NCI-H2227 (cell line): Measurements from ENCODE around the gene ATAD2B.

ENCODE experiments used
- DNase-seq: peaks from one replicate; lab custom pipeline; 2025; ENCODE audit not compliant: unreplicated experiment; lab: John Stamatoyannopoulos, UW

ATAD2B gene

DNA sequence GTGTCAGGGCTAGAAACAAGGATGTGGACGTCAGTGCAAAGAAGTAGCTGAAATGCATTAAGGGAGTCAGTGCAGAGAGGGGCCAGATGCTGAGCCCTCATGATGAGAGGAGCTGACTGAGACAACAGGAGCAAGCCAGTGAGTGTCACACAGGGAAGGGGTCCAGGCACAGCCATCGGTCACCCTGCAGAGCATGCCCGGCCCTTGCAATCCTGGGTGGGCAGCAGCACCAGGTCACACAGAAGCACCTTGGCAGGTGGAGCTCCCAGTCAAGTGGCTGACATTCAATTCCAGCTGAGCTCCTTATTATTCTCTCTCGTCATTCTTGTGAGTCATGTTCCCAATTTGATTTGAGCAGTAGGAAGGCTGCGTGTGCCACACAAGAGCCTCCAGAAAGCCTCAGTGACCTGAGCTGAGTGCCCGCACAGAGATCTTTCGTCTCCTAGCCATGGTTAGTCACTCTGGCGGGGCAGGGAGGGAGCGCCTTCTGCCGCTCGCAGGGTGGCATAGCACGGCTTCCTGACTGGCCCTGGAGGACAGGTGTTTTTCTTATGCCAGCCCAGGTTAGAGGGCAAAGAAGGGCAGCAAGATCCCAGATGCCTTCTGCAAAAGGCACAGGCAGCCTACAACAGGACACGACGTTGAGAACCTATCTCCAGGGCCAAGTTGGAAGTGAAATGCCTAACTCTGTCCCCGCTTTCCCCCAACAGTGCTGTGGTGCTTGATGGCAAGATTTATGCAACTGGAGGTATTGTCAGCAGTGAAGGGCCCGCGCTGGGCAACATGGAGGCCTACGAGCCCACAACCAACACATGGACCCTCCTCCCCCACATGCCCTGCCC lies 220.9 kb downstream of the ATAD2B start:
- no peak for DNase-seq

DNA sequence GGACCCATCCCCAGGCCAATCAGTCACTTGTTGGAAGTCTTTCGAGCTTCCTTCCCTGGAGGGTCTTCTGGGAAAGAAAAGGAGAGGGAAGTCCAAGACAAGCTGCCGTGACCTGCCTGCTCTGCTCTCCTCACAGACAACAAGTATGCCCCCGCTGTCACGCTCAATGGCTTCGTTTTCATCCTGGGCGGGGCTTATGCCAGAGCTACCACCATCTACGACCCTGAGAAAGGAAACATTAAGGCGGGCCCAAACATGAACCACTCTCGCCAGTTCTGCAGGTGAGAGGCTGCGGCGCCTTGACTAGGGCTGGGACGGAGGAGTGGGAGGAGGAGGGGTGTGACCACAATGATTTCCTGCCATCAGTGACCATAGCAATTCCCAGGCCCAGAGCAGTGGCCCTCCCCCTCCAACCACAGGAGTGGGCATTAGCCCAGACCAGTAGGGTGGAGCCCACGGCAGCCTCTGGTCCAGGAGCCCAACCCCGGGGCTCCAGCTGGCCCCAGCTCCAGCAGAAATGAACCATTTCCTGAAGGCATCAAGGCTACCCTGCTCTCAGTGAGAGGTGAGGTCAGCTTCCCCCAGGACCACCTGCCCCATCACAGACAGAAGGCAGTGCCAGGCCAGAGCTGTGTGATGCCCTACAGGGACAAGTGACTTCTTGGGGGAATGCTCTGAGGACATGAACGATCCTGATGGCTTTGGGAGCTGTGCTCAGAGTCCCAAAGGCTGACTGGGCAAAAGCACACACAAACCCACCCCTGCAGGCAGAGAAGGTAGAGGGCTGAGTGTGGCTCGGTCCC lies 223.1 kb downstream of the ATAD2B start:
- DNase-seq: no peak

DNA sequence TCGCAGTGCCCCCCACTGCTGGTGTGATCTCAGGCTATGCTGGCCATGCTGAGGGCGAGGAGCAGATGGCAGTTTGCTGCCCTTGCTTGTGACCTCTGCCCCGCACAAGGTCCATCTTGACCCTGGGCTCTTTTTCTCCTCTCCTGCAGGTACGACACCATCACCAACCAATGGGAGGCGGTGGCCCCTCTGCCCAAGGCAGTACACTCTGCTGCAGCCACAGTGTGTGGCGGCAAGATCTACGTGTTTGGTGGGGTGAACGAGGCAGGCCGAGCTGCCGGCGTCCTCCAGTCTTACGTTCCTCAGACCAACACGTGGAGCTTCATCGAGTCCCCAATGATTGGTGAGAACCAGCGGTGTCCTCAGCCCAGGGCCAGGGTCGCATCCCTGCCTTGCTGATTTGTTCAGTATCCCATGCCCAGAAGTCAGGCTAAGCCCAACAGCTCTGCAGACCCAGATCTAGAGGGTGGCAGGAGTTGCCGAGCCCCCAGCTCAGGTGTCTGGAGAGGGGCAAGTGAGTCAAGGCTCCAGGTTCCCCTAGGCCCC lies 223.8 kb downstream of the ATAD2B start:
- DNase-seq: no peak

DNA sequence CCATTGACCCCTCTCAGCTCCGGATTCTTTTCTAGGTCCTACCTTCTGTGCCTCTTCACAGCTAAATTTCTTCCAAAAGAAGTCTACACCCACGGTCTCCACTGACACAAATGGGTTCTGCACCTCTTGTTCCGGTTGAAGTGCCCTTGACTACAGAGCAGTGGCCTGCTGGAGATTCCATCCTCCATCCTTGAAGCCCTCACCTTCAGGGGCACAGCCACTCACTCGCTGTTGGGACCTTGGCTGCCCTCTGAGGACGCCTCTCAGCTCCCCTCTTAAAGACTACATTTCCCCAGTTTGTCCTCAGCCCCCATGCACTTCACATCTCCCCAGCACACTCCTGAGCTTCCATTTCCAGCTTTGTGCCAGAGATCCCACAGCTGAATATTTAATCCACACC lies 226.3 kb downstream of the ATAD2B start:
- no peak for DNase-seq

DNA sequence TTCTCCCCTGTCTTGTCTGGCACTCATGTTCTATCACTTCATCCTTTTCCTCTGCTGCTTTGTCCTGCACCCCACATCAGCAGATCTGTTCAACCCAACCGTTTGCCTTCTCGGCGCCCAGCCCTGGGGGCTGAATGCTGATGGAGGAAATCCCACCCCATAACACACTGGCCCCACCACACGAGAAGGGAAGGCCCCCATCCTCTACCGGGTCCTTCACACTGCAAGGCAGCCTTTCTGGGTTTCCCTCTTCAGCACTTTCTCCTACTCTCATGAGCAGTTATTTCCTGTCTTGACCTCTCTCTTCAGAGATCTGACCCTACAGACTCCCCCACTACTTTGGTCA lies 227.4 kb downstream of the ATAD2B start:
- DNase-seq: no peak

DNA sequence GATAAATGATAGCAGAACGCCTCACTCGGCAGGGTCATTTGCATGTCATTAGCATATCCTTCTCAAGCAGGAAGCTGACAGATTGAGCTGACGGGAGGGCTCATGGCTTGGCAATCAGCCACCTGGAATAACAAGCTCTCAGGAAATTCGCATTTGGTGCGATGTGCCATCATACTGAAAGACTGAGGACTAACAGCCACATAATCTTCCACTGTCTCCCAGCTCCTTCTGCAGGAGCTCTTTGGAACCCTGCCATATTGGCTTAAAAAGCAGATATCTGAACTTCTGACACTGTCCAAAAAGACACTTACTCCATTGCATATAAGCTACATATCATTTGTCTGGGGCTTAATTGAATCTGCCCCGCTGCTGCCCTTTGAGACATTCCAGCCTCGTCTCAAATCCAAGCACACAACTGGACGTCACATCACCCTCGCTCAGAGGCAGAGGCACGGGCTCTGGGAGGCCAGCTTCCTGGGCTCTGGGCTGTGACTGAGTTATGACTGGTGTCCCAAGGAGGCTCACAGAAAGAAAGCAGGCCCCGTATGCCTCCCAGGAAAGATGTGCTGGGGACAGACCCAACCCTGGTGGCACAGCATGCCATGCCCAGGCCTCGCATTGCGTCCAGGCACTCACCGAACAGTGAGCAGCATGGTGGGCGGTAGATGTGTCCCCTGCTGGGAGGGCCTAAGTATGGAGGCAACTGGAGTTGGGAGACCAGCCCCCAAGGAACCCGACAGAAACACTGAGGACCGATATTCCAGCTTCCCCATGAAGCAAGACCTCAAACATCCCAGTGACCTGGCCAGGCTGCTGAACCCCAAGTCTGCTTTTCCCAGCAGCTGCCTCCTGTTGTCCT lies 228.0 kb downstream of the ATAD2B start:
- DNase-seq: no peak
